Measurements from ENCODE around the gene OPRD1. TPM values are rescaled to one million over a fixed set of nuclear protein-coding genes. Genes with fewer than 3 reads are reported as not detected.
"Not testable (repeated sequence)": the region's sequence is repeated elsewhere in the genome, so short reads cannot be mapped to it uniquely, and the experiment has no call there.

The OPRD1 gene
- 0.27 and 0.34 TPM in 2 replicates for total RNA-seq
- long read RNA-seq = 0 reads

GRCh38 chr1:28811766-28812668 lies at the start of gene OPRD1:
OPRD1 (plus strand) TSS chr1:28812170; CDS start chr1:28812384, 214 bp downstream.
- DNase-seq (ENCODE audit: extremely low spot score, unreplicated experiment) = no peak
- H3K9me3 Mint-ChIP-seq (ENCODE audit: unreplicated experiment) = no peaks in the 10 kb centered on the region
- H3K4me1 Mint-ChIP-seq (ENCODE audit: unreplicated experiment) = peaks cover 21% of the 10 kb centered on the region
- TF ChIP-seq CTCF (IDR thresholded peaks at IDR 0.05) = no peak
- H3K4me3 Mint-ChIP-seq (ENCODE audit: unreplicated experiment) = peak within 1 kb of the TSS; percentile 55
- no peaks in the 10 kb centered on the region for H3K36me3 Mint-ChIP-seq (ENCODE audit: unreplicated experiment)
- peaks cover 44% of the 10 kb centered on the region for H3K27me3 Mint-ChIP-seq (ENCODE audit: unreplicated experiment)
- H3K27ac Mint-ChIP-seq (ENCODE audit: unreplicated experiment) = no peak within 1 kb of the TSS

GRCh38 chr1:28766532-28767183 lies 45.3 kb upstream of the OPRD1 start:
- Mint-ChIP-seq H3K27ac (ENCODE audit: unreplicated experiment) (no peak overlapping the region), H3K4me1 (ENCODE audit: unreplicated experiment) (peaks cover 8% of the 10 kb centered on the region), H3K36me3 (ENCODE audit: unreplicated experiment) (peaks cover 27% of the 10 kb centered on the region), H3K4me3 (ENCODE audit: unreplicated experiment) (no peak overlapping the region), H3K9me3 (ENCODE audit: unreplicated experiment) (no peaks in the 10 kb centered on the region), H3K27me3 (ENCODE audit: unreplicated experiment) (no peaks in the 10 kb centered on the region)
- no peak for TF ChIP-seq CTCF (IDR thresholded peaks at IDR 0.05)
- DNase-seq (ENCODE audit: extremely low spot score, unreplicated experiment) = no peak

GRCh38 chr1:28770601-28771165 lies 41.3 kb upstream of the OPRD1 start:
- H3K4me3 Mint-ChIP-seq (ENCODE audit: unreplicated experiment) = no peak overlapping the region
- H3K4me1 Mint-ChIP-seq (ENCODE audit: unreplicated experiment) = peaks cover 7% of the 10 kb centered on the region
- no peak for TF ChIP-seq CTCF (IDR thresholded peaks at IDR 0.05)
- H3K36me3 Mint-ChIP-seq (ENCODE audit: unreplicated experiment) = peaks cover 27% of the 10 kb centered on the region
- DNase-seq (ENCODE audit: extremely low spot score, unreplicated experiment) = no peak
- no peaks in the 10 kb centered on the region for H3K27me3 Mint-ChIP-seq (ENCODE audit: unreplicated experiment)
- H3K9me3 Mint-ChIP-seq (ENCODE audit: unreplicated experiment) = no peaks in the 10 kb centered on the region
- no peak overlapping the region for H3K27ac Mint-ChIP-seq (ENCODE audit: unreplicated experiment)

- H3K4me3 Mint-ChIP-seq (ENCODE audit: unreplicated experiment); H3K27me3 Mint-ChIP-seq (ENCODE audit: unreplicated experiment); DNase-seq (ENCODE audit: extremely low spot score, unreplicated experiment); H3K9me3 Mint-ChIP-seq (ENCODE audit: unreplicated experiment); H3K27ac Mint-ChIP-seq (ENCODE audit: unreplicated experiment); H3K4me1 Mint-ChIP-seq (ENCODE audit: unreplicated experiment): not testable (repeated sequence)
- peaks cover 25% of the 10 kb centered on the region for H3K36me3 Mint-ChIP-seq (ENCODE audit: unreplicated experiment)
These were observed 40.0 kb upstream of the OPRD1 start for GRCh38 chr1:28771921-28772320.

GRCh38 chr1:28773105-28773504 lies 38.9 kb upstream of the OPRD1 start:
- Mint-ChIP-seq H3K27me3 (ENCODE audit: unreplicated experiment) (no peaks in the 10 kb centered on the region), H3K36me3 (ENCODE audit: unreplicated experiment) (peaks cover 25% of the 10 kb centered on the region), H3K27ac (ENCODE audit: unreplicated experiment) (no peak overlapping the region), H3K4me1 (ENCODE audit: unreplicated experiment) (peaks cover 5% of the 10 kb centered on the region), H3K4me3 (ENCODE audit: unreplicated experiment) (no peak overlapping the region), H3K9me3 (ENCODE audit: unreplicated experiment) (no peaks in the 10 kb centered on the region)
- no peak for TF ChIP-seq CTCF (IDR thresholded peaks at IDR 0.05)
- no peak for DNase-seq (ENCODE audit: extremely low spot score, unreplicated experiment)

Data from osteocyte (in vitro differentiated cells).